Activated naive CD8-positive, alpha-beta T cell treated with anti-CD3 and anti-CD28 coated beads, Interleukin-2, amount 50 U/mL, for 24 hours (primary cell): Measurements from ENCODE around the gene RBPMS2.
A peak's percentile ranks its signal among the peaks of the same experiment; 100 is the strongest.

Experiments
- ATAC-seq: fragments of 150-1000 bp; cut with Tn5 transposase; one replicate; pipeline ENCODE4 v1.10.0; 2021
- DNase-seq: peaks from one replicate; pipeline ENCODE4 v3.0.0; 2021
- H3K27ac Mint-ChIP-seq: one replicate; pipeline ENCODE4 v1.8.0; 2021; ENCODE audit warnings: mild to moderate bottlenecking, mixed read lengths
- H3K27me3 Mint-ChIP-seq: one replicate; pipeline ENCODE4 v1.8.0; 2021; ENCODE audit warnings: mixed read lengths
- H3K36me3 Mint-ChIP-seq: one replicate; pipeline ENCODE4 v1.8.0; 2021; ENCODE audit warnings: low read depth, mixed read lengths
- H3K4me1 Mint-ChIP-seq: one replicate; pipeline ENCODE4 v1.8.0; 2021; ENCODE audit warnings: mixed read lengths
- H3K4me3 Mint-ChIP-seq: one replicate; pipeline ENCODE4 v1.8.0; 2021; ENCODE audit warnings: mild to moderate bottlenecking, moderate library complexity, mixed read lengths
- H3K9me3 Mint-ChIP-seq: one replicate; pipeline ENCODE4 v1.8.0; 2021; ENCODE audit warnings: mixed read lengths

Gene RBPMS2

GRCh38 chr15:64774037-64774628 is 1.3 kb downstream of the RBPMS2 start:
- H3K27ac Mint-ChIP-seq, result no peak overlapping the region
- peak overlapping the region; percentile 39 for H3K4me3 Mint-ChIP-seq
- DNase-seq (no peak), ATAC-seq (no peak)
- H3K4me1 Mint-ChIP-seq, result no peaks in the 10 kb centered on the region
- no peaks in the 10 kb centered on the region for H3K36me3 Mint-ChIP-seq
- H3K27me3 Mint-ChIP-seq, result peaks cover 51% of the 10 kb centered on the region
- no peaks in the 10 kb centered on the region for H3K9me3 Mint-ChIP-seq

- no peaks in the 10 kb centered on the region for H3K9me3 Mint-ChIP-seq
- no peak for DNase-seq
- peaks cover 49% of the 10 kb centered on the region for H3K27me3 Mint-ChIP-seq
- no peak overlapping the region for H3K27ac Mint-ChIP-seq
- no peaks in the 10 kb centered on the region for H3K36me3 Mint-ChIP-seq
- H3K4me1 Mint-ChIP-seq, result no peaks in the 10 kb centered on the region
- no peak overlapping the region for H3K4me3 Mint-ChIP-seq
- ATAC-seq, result no peak
Observed at GRCh38 chr15:64773606-64774005, 1.8 kb downstream of the RBPMS2 start.

- Mint-ChIP-seq H3K36me3 (no peaks in the 10 kb centered on the region), H3K27ac (no peak overlapping the region), H3K9me3 (no peaks in the 10 kb centered on the region), H3K27me3 (peaks cover 47% of the 10 kb centered on the region), H3K4me3 (no peak overlapping the region), H3K4me1 (no peaks in the 10 kb centered on the region)
- DNase-seq (no peak), ATAC-seq (no peak)
Observed at GRCh38 chr15:64772964-64773363, 2.4 kb downstream of the RBPMS2 start.

- DNase-seq (no peak), ATAC-seq (no peak)
- H3K4me3 Mint-ChIP-seq, result no peak overlapping the region
- H3K9me3 Mint-ChIP-seq, result no peaks in the 10 kb centered on the region
- peaks cover 43% of the 10 kb centered on the region for H3K27me3 Mint-ChIP-seq
- H3K27ac Mint-ChIP-seq, result no peak overlapping the region
- no peaks in the 10 kb centered on the region for H3K36me3 Mint-ChIP-seq
- H3K4me1 Mint-ChIP-seq, result no peaks in the 10 kb centered on the region
Observed at GRCh38 chr15:64772488-64772887, 2.9 kb downstream of the RBPMS2 start.

- H3K36me3 Mint-ChIP-seq, result no peaks in the 10 kb centered on the region
- DNase-seq (no peak), ATAC-seq (no peak)
- H3K27ac Mint-ChIP-seq, result no peak overlapping the region
- no peaks in the 10 kb centered on the region for H3K4me1 Mint-ChIP-seq
- H3K9me3 Mint-ChIP-seq, result no peaks in the 10 kb centered on the region
- H3K4me3 Mint-ChIP-seq, result no peak overlapping the region
- peaks cover 27% of the 10 kb centered on the region for H3K27me3 Mint-ChIP-seq
Observed at GRCh38 chr15:64770626-64771025, 4.8 kb downstream of the RBPMS2 start.

GRCh38 chr15:64767203-64767602 is 8.2 kb downstream of the RBPMS2 start:
- Mint-ChIP-seq H3K27me3 (peaks cover 5% of the 10 kb centered on the region), H3K36me3 (no peaks in the 10 kb centered on the region), H3K27ac (no peak overlapping the region), H3K9me3 (no peaks in the 10 kb centered on the region), H3K4me1 (no peaks in the 10 kb centered on the region), H3K4me3 (no peak overlapping the region)
- ATAC-seq (peak; percentile 33), DNase-seq (no peak)

GRCh38 chr15:64766058-64766457 is 9.3 kb downstream of the RBPMS2 start:
- ATAC-seq (no peak), DNase-seq (no peak)
- no peak overlapping the region for H3K4me3 Mint-ChIP-seq

GRCh38 chr15:64763874-64764273 is 11.5 kb downstream of the RBPMS2 start:
- H3K4me3 Mint-ChIP-seq, result no peak overlapping the region
- H3K4me1 Mint-ChIP-seq, result no peaks in the 10 kb centered on the region
- H3K27ac Mint-ChIP-seq, result no peak overlapping the region
- no peaks in the 10 kb centered on the region for H3K36me3 Mint-ChIP-seq
- no peak for ATAC-seq
- no peaks in the 10 kb centered on the region for H3K9me3 Mint-ChIP-seq
- H3K27me3 Mint-ChIP-seq, result peaks cover 2% of the 10 kb centered on the region
- DNase-seq, result no peak

More at GRCh38 chr15:64766058-64766457, 9.3 kb downstream of the RBPMS2 start:
- H3K9me3 Mint-ChIP-seq, result no peaks in the 10 kb centered on the region
- H3K27me3 Mint-ChIP-seq, result peaks cover 3% of the 10 kb centered on the region
- no peaks in the 10 kb centered on the region for H3K36me3 Mint-ChIP-seq
- H3K27ac Mint-ChIP-seq, result no peak overlapping the region
- no peaks in the 10 kb centered on the region for H3K4me1 Mint-ChIP-seq

- DNase-seq (no peak), ATAC-seq (no peak)
- Mint-ChIP-seq H3K27ac (no peak overlapping the region), H3K4me3 (no peak overlapping the region), H3K9me3 (no peaks in the 10 kb centered on the region), H3K27me3 (peaks cover under 1% of the 10 kb centered on the region), H3K4me1 (no peaks in the 10 kb centered on the region), H3K36me3 (no peaks in the 10 kb centered on the region)
Observed at GRCh38 chr15:64763462-64763861, 11.9 kb downstream of the RBPMS2 start.

- no peak overlapping the region for H3K27ac Mint-ChIP-seq
Observed at GRCh38 chr15:64763021-64763420, 12.4 kb downstream of the RBPMS2 start.

GRCh38 chr15:64762546-64762945 is 12.8 kb downstream of the RBPMS2 start:
- H3K4me1 Mint-ChIP-seq, result no peaks in the 10 kb centered on the region
- DNase-seq (no peak), ATAC-seq (no peak)
- H3K36me3 Mint-ChIP-seq, result no peaks in the 10 kb centered on the region
- H3K27ac Mint-ChIP-seq, result no peak overlapping the region
- no peak overlapping the region for H3K4me3 Mint-ChIP-seq
- H3K9me3 Mint-ChIP-seq, result no peaks in the 10 kb centered on the region
- H3K27me3 Mint-ChIP-seq, result no peaks in the 10 kb centered on the region

More at GRCh38 chr15:64763021-64763420, 12.4 kb downstream of the RBPMS2 start:
- H3K9me3 Mint-ChIP-seq, result no peaks in the 10 kb centered on the region
- no peaks in the 10 kb centered on the region for H3K4me1 Mint-ChIP-seq
- DNase-seq (no peak), ATAC-seq (no peak)
- no peaks in the 10 kb centered on the region for H3K27me3 Mint-ChIP-seq
- H3K36me3 Mint-ChIP-seq, result no peaks in the 10 kb centered on the region
- no peak overlapping the region for H3K4me3 Mint-ChIP-seq

- no peak for DNase-seq
- Mint-ChIP-seq H3K27me3 (no peaks in the 10 kb centered on the region), H3K4me1 (no peaks in the 10 kb centered on the region), H3K36me3 (no peaks in the 10 kb centered on the region), H3K9me3 (no peaks in the 10 kb centered on the region), H3K27ac (no peak overlapping the region), H3K4me3 (no peak overlapping the region)
- ATAC-seq, result no peak
Observed at GRCh38 chr15:64761156-64761555, 14.2 kb downstream of the RBPMS2 start.

GRCh38 chr15:64760056-64760455 is 15.3 kb downstream of the RBPMS2 start:
- ATAC-seq, result no peak
- no peaks in the 10 kb centered on the region for H3K36me3 Mint-ChIP-seq
- no peaks in the 10 kb centered on the region for H3K27me3 Mint-ChIP-seq
- no peak overlapping the region for H3K4me3 Mint-ChIP-seq
- H3K27ac Mint-ChIP-seq, result no peak overlapping the region
- H3K4me1 Mint-ChIP-seq, result peaks cover 3% of the 10 kb centered on the region
- H3K9me3 Mint-ChIP-seq, result no peaks in the 10 kb centered on the region
- no peak for DNase-seq

- no peaks in the 10 kb centered on the region for H3K9me3 Mint-ChIP-seq
- H3K4me3 Mint-ChIP-seq, result no peak overlapping the region
- peaks cover 11% of the 10 kb centered on the region for H3K4me1 Mint-ChIP-seq
- no peak overlapping the region for H3K27ac Mint-ChIP-seq
- no peak for DNase-seq
- no peaks in the 10 kb centered on the region for H3K27me3 Mint-ChIP-seq
- H3K36me3 Mint-ChIP-seq, result no peaks in the 10 kb centered on the region
- peak; percentile 26 for ATAC-seq
Observed at GRCh38 chr15:64755427-64755940, 19.9 kb downstream of the RBPMS2 start.

GRCh38 chr15:64754663-64755426 is 20.5 kb downstream of the RBPMS2 start:
- Mint-ChIP-seq H3K4me1 (peaks cover 11% of the 10 kb centered on the region), H3K27me3 (no peaks in the 10 kb centered on the region), H3K9me3 (no peaks in the 10 kb centered on the region), H3K36me3 (no peaks in the 10 kb centered on the region), H3K4me3 (no peak overlapping the region), H3K27ac (no peak overlapping the region)
- ATAC-seq (no peak), DNase-seq (no peak)
